PC-3 (cell line): ENCODE data around the gene RETREG1.

ENCODE experiments used
- CTCF ChIP-seq: fragments of 300-600 bp; sonication (generic); conservative IDR thresholded peaks from 2 replicates; pipeline ENCODE4 v1.5.1; 2017; ENCODE audit warnings: antibody characterized with exemption, low read depth, mild to moderate bottlenecking, low read length
- EZH2phosphoT487 ChIP-seq: fragments of 300-600 bp; sonication (generic); IDR thresholded peaks from 2 replicates; pipeline ENCODE4 v1.6.1; 2018; ENCODE audit warnings: mild to moderate bottlenecking, antibody characterized with exemption, low read length, borderline replicate concordance

GRCh38 chr5:16431490-16431889, 185.3 kb downstream of the RETREG1 start:
- TF ChIP-seq CTCF: no peak
- TF ChIP-seq EZH2phosphoT487: no peak
